Adrenal gland (tissue), 12 donors: ENCODE data around the gene TMEM31. TPM values are rescaled to one million over a fixed set of nuclear protein-coding genes. Genes with fewer than 3 reads are reported as not detected.

Experiments
- DNase-seq, 7 donors: peaks; one replicate each; pipeline ENCODE4 v3.0.0-alpha.2; 2019 to 2020
- H3K27ac ChIP-seq, 5 donors: fragments of 200-600 bp; sonication (generic) in 4 of 5; 1 replicate in 3 of 5; 2 replicates in 2 of 5; pipeline versions ENCODE4 v1.5.1 to v1.8.0; 2016 to 2020; ENCODE audit warnings: mild to moderate bottlenecking in 1 of 5
- H3K27me3 ChIP-seq: fragments of 200-600 bp; 2 replicates; pipeline ENCODE4 v1.8.0; 2021
- H3K36me3 ChIP-seq, 2 donors: fragments of 200-600 bp; replicated peaks in 1 of 2; 1 replicate in 1 of 2; 2 replicates in 1 of 2; pipeline versions ENCODE4 v1.5.1 to v1.8.0; 2018 to 2022
- H3K4me1 ChIP-seq, 2 donors: fragments of 200-600 bp; replicated peaks in 1 of 2; 1 replicate in 1 of 2; 2 replicates in 1 of 2; pipeline versions ENCODE4 v1.5.1 to v1.8.0; 2018 to 2021
- H3K4me3 ChIP-seq, 4 donors: fragments of 200-600 bp; sonication (generic) in 3 of 4; one replicate each; pipeline ENCODE4 v1.5.1; 2016 to 2018
- H3K9me3 ChIP-seq, 3 donors: fragments of 200-600 bp; sonication (generic) in 1 of 3; replicated peaks in 1 of 3; 1 replicate in 2 of 3; 2 replicates in 1 of 3; pipeline versions ENCODE4 v1.5.1 to v1.8.0; 2016 to 2021
- POLR2A ChIP-seq, 2 donors: fragments of 450-650 bp; IDR thresholded peaks; one replicate each; pipeline ENCODE4 v1.6.1; 2017; ENCODE audit warnings: antibody characterized with exemption in 2 of 2, mild to moderate bottlenecking in 2 of 2, moderate library complexity in 1 of 2
- WGBS, 4 donors: extraction: QIAGEN DNeasy Blood & Tissue Kit in 2 of 4; methylation state at CpG; one replicate each; pipeline versions ENCODE4 v1.1.5 to v1.1.7; 2013 to 2017; 5-methylcytosine and 5-hydroxymethylcytosine counted together
- intact Hi-C, 2 donors: fragments of 100-400 bp; cut with DNase I; formaldehyde crosslinking; loops; one replicate each; pipeline versions ENCODE4 v1.14.1 to v1.15.0; 2022 to 2023
- polyA plus RNA-seq, 3 donors: library from polyadenylated mRNA; stranded (reverse); fragments of 200-250 nt in 2 of 3; fragments of 350-450 nt in 1 of 3; fragmentation: Illumina TruSeq in 1 of 3; extraction: RNeasy Lipid Tissue Mini Kit (QIAGEN cat#74804) in 1 of 3; gene quantifications; one replicate each; pipeline ENCODE4 v1.2.3, GENCODE V29; 2013 to 2014
- total RNA-seq, 9 donors: library from RNA; depleted of rRNA in 4 of 9; stranded (reverse); fragments of >200 nt in 4 of 9; fragments of 120-200 nt in 1 of 9; fragmentation: NEBNext Ultra II Directional in 1 of 9; extraction: Animal tissue kit (Norgen Biotek cat#: 25700) in 1 of 9; gene quantifications; one replicate each; pipeline versions ENCODE4 v1.1.0 to v1.2.4, GENCODE V29; 2013 to 2023
- TF ChIP-seq, protein P1 (sequence below), 6 experiments: fragments of 450-650 bp in 4 of 6; fragments of 200-600 bp in 2 of 6; sonication (generic) in 1 of 6; IDR thresholded peaks; 1 replicate in 5 of 6; 2 replicates in 1 of 6; pipeline versions ENCODE4 v1.5.1 to v1.8.0; 2016 to 2021; ENCODE audit warnings: antibody characterized with exemption in 6 of 6, mild to moderate bottlenecking in 2 of 6, moderate library complexity in 1 of 6
- donor health status: healthy with polysubstance abuse.
- donor health status: Bipolar disorder and iron deficiency.
- donor health status: DM: yes; HTN: yes; CAD: no.
- donor health status: DM: no; HTN: no; CAD: no.
- donor health status: DM: no; HTN: no; CAD: no.
- donor health status: DM: yes; HTN: yes; CAD: no.

The TMEM31 gene
- total and polyA plus RNA-seq, 12 donors = 0.34 to 0.67 (median 0.47) TPM; not detected in 6

DNA sequence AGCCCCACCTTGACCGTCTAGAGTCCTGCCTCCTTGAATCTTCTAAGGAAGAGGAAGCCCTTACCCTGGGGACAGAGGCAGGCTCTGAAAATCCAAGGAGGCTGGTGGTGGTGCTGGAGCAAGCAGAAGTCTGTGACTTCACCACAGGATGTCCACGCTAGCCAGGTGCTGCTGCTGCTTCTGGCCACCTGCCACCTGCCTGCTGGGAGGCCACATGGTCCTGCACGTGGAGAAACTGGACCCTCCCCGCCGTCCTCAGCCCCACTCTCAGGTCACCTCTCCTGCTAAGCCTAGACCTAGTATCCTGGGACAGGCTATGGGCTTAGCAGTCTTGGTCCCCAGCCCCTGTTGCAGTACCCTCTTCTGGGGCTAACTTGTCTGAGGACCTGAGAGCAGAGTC is 15.8 kb downstream of the TMEM31 start:
- DNase-seq = no peak
- Histone ChIP-seq H3K27ac (no peak overlapping the region), H3K36me3 (no peaks in the 10 kb centered on the region), H3K9me3 (no peaks in the 10 kb centered on the region), H3K27me3 (peaks cover 23% of the 10 kb centered on the region), H3K4me3 (no peak overlapping the region), H3K4me1 (no peaks in the 10 kb centered on the region)
- intact Hi-C loops = no loop called here
- WGBS, 4 donors = 59 to 78% (median 74%) methylated on average over 3 to 5 of the region's 5 CpGs
- no peak for TF ChIP-seq POLR2A (IDR thresholded peaks at IDR 0.05)
- TF ChIP-seq, protein P1, sequence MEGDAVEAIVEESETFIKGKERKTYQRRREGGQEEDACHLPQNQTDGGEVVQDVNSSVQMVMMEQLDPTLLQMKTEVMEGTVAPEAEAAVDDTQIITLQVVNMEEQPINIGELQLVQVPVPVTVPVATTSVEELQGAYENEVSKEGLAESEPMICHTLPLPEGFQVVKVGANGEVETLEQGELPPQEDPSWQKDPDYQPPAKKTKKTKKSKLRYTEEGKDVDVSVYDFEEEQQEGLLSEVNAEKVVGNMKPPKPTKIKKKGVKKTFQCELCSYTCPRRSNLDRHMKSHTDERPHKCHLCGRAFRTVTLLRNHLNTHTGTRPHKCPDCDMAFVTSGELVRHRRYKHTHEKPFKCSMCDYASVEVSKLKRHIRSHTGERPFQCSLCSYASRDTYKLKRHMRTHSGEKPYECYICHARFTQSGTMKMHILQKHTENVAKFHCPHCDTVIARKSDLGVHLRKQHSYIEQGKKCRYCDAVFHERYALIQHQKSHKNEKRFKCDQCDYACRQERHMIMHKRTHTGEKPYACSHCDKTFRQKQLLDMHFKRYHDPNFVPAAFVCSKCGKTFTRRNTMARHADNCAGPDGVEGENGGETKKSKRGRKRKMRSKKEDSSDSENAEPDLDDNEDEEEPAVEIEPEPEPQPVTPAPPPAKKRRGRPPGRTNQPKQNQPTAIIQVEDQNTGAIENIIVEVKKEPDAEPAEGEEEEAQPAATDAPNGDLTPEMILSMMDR (IDR thresholded peaks at IDR 0.05) = no peak

DNA sequence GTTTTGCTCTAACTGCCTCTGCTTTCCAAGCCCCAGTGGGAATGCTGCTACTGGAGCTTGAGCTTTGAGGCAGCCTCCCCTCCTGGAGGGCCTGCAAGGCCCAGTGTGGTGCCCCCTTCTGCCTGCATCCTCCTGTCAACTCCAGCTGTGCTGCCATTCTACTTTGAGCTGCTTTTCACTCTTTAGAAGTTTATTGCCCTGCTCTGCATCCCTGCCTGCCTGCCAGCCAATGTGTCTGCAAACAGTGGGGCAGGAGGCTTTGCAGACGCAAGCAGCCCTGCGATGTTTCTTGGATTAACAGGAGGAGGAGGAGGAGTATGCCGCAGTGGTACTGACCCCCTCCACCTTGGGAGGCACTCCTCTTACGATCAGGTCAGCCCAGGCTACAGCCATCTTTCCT is 16.4 kb downstream of the TMEM31 start:
- H3K27me3 ChIP-seq = peaks cover 23% of the 10 kb centered on the region
- intact Hi-C loops = no loop called here

DNA sequence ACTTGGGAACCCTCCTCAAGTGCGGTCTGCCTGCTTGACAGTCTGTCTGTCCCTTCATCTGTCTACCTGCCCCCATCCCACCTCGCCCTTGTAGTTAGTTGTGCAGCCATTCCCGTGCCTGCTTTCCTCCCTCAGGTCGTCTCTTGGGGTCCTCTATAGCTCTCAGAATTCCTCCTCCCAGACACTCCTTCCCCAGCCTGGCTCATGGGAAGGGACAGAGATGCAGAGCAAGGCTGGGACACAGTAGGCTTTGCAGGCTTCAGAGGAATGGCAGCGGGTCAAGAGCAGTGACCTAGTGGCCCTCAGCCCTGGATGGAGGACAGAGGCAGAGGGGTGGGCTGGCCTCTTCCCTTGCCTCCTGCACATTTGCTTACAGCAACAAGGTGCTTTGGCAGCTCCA is 18.3 kb downstream of the TMEM31 start:
- intact Hi-C loops = no loop called here

More for the DNA sequence above, 16.4 kb downstream of the TMEM31 start:
- DNase-seq = no peak
- Histone ChIP-seq H3K4me1 (no peaks in the 10 kb centered on the region), H3K27ac (no peak overlapping the region), H3K4me3 (no peak overlapping the region), H3K36me3 (no peaks in the 10 kb centered on the region), H3K9me3 (no peaks in the 10 kb centered on the region)
- WGBS, 4 donors = 50 to 100% (median 72%) methylated on average over 2 to 4 of the region's 4 CpGs
- TF ChIP-seq, protein P1 (IDR thresholded peaks at IDR 0.05) = no peak
- TF ChIP-seq POLR2A (IDR thresholded peaks at IDR 0.05) = no peak

DNA sequence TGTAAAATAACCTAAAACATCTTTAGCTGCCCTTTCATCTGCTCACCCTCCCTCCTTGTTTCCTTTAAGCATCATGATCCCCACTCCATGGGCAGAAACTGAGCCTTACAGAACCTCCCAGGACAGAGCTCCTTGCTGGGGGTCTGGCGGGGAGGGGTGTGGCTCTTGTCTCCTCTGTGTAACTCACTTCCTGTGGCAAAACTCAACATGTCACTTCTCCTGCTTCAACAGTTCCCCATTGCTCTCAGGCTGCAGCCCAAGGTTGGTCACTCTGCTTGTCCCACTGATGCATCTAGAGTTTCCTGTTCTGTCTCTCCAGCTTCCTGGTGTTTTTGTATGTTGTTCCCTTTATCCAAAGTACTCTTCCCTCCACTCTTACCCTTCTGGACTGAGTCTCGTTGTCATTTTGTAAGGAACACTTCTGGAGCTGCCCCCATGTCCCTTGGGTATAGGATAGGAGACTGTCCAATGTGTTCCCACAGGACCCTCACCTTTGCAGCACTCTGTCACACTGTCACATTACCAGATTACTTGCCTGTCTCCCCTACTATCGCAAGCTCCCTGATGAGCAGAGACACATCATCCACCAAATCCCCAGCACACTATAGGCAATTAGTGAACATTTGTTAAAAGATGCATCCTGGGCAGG is 19.6 kb downstream of the TMEM31 start:
- intact Hi-C loops = no loop called here
- no peaks in the 10 kb centered on the region for H3K4me1 ChIP-seq
- peaks cover 17% of the 10 kb centered on the region for H3K27me3 ChIP-seq
- no peaks in the 10 kb centered on the region for H3K9me3 ChIP-seq
- H3K27ac ChIP-seq = no peak overlapping the region
- H3K36me3 ChIP-seq = no peaks in the 10 kb centered on the region
- WGBS, 4 donors = 55 to 74% (median 73%) methylated on average over 2 to 3 of the region's 3 CpGs
- H3K4me3 ChIP-seq = no peak overlapping the region
- TF ChIP-seq POLR2A (IDR thresholded peaks at IDR 0.05) = no peak
- TF ChIP-seq, protein P1 (IDR thresholded peaks at IDR 0.05) = no peak
- DNase-seq = no peak

More for the DNA sequence above, 18.3 kb downstream of the TMEM31 start:
- Histone ChIP-seq H3K36me3 (no peaks in the 10 kb centered on the region), H3K9me3 (no peaks in the 10 kb centered on the region), H3K27me3 (peaks cover 26% of the 10 kb centered on the region), H3K4me3 (no peak overlapping the region), H3K4me1 (no peaks in the 10 kb centered on the region), H3K27ac (no peak overlapping the region)
- 22 to 67% (median 57%) methylated on average over 3 to 5 of the region's 5 CpGs for WGBS, 4 donors
- no peak for TF ChIP-seq POLR2A (IDR thresholded peaks at IDR 0.05)
- TF ChIP-seq, protein P1 (IDR thresholded peaks at IDR 0.05) = no peak
- DNase-seq = no peak
